Nucleus accumbens (tissue), 56 donors: ENCODE measurements around the gene ATL3.
"Not testable (repeated sequence)": the region's sequence is repeated elsewhere in the genome, so short reads cannot be mapped to it uniquely, and the experiment has no call there.

Experiments used
- DNase-seq, 56 donors: peaks; one replicate each; lab custom pipeline; 2025; lab: John Stamatoyannopoulos, UW

ATL3 gene

GRCh38 chr11:63682066-63683021 lies 11.2 kb upstream of the ATL3 start:
- peak in 50 of 56 donors; percentile 8 to 80 (median 39) for DNase-seq

- peak; percentile 67 to 99 (median 96) for DNase-seq
Observed at GRCh38 chr11:63681321-63682065, 10.3 kb upstream of the ATL3 start, which contains the start of gene RTN3. RTN3 (plus strand) TSS chr11:63681500; CDS start chr11:63681637, 137 bp downstream.

- peak in 43 of 56 donors; percentile 19 to 84 (median 64) for DNase-seq
Observed at GRCh38 chr11:63680834-63681320, 9.7 kb upstream of the ATL3 start.

- no peak for DNase-seq
Observed at GRCh38 chr11:63673579-63673978, 2.4 kb upstream of the ATL3 start.

- DNase-seq, result no peak
Observed at GRCh38 chr11:63672936-63673539, 1.9 kb upstream of the ATL3 start.

- DNase-seq, result no peak
Observed at GRCh38 chr11:63672156-63672463, 934 bp upstream of the ATL3 start.

- DNase-seq, result peak in 50 of 56 donors; percentile 6 to 81 (median 50)
Observed at GRCh38 chr11:63670433-63671321, 499 bp downstream of the ATL3 start.

- no peak for DNase-seq
Observed at GRCh38 chr11:63670096-63670432, 1.1 kb downstream of the ATL3 start.

- DNase-seq, result no peak
Observed at GRCh38 chr11:63667995-63668795, 3.0 kb downstream of the ATL3 start.

- DNase-seq, result no peak
Observed at GRCh38 chr11:63666874-63667273, 4.3 kb downstream of the ATL3 start.

- DNase-seq, result no peak
Observed at GRCh38 chr11:63663809-63664208, 7.4 kb downstream of the ATL3 start.

GRCh38 chr11:63660972-63661371 lies 10.2 kb downstream of the ATL3 start:
- DNase-seq, result no peak

GRCh38 chr11:63652671-63653070 lies 18.5 kb downstream of the ATL3 start:
- DNase-seq, result no peak

- no peak for DNase-seq
Observed at GRCh38 chr11:63643205-63643604, 28.0 kb downstream of the ATL3 start.

- no peak for DNase-seq
Observed at GRCh38 chr11:63641727-63642126, 29.4 kb downstream of the ATL3 start.

- no peak for DNase-seq
Observed at GRCh38 chr11:63639199-63639832, 31.9 kb downstream of the ATL3 start.

- not testable (repeated sequence) for DNase-seq
Observed at GRCh38 chr11:63638436-63638835, 32.7 kb downstream of the ATL3 start.

GRCh38 chr11:63635762-63636465 lies 35.3 kb downstream of the ATL3 start:
- DNase-seq, result peak in 49 of 56 donors; percentile 9 to 83 (median 49)
